H9 (cell line): Measurements from ENCODE around the gene FAM193B. TPM values are rescaled to one million over a fixed set of nuclear protein-coding genes. Genes with fewer than 3 reads are reported as not detected.

Experiments used
- DNase-seq: peaks from one replicate; pipeline ENCODE4 v3.0.0-alpha.2; 2017
- H2AFZ ChIP-seq: one replicate; pipeline ENCODE4 v1.6.1; 2013; ENCODE audit warnings: mild to moderate bottlenecking, low read length, control low read depth, moderate library complexity
- H2AK5ac ChIP-seq: 2 replicates; pipeline ENCODE4 v1.6.1; 2013; ENCODE audit warnings: low read length, control low read depth, mixed read lengths; ENCODE audit not compliant: insufficient read length
- H2BK120ac ChIP-seq: one replicate; pipeline ENCODE4 v1.6.1; 2013; ENCODE audit warnings: low read depth, mild to moderate bottlenecking, low read length, control low read depth, inconsistent platforms; ENCODE audit not compliant: poor library complexity, severe bottlenecking
- H2BK12ac ChIP-seq: 2 replicates; pipeline ENCODE4 v1.6.1; 2013; ENCODE audit warnings: low read length, control low read depth, mixed read lengths, low read depth; ENCODE audit not compliant: insufficient read length
- H2BK15ac ChIP-seq: 2 replicates; pipeline ENCODE4 v1.6.1; 2013; ENCODE audit warnings: low read depth, low read length, control low read depth
- H2BK20ac ChIP-seq: one replicate; pipeline ENCODE4 v1.6.1; 2013; ENCODE audit warnings: low read depth, mild to moderate bottlenecking, low read length, control low read depth, inconsistent platforms; ENCODE audit not compliant: poor library complexity, severe bottlenecking
- H2BK5ac ChIP-seq: 2 replicates; pipeline ENCODE4 v1.6.1; 2013; ENCODE audit warnings: low read length, control low read depth, mixed read lengths; ENCODE audit not compliant: insufficient read length
- H3K14ac ChIP-seq: 2 replicates; pipeline ENCODE4 v1.6.1; 2013; ENCODE audit warnings: low read length, control low read depth; ENCODE audit not compliant: insufficient read depth
- H3K18ac ChIP-seq: 2 replicates; pipeline ENCODE4 v1.6.1; 2013; ENCODE audit warnings: low read depth, mild to moderate bottlenecking, mixed read lengths, low read length, control low read depth; ENCODE audit not compliant: insufficient read length
- H3K23ac ChIP-seq: 2 replicates; pipeline ENCODE4 v1.6.1; 2013; ENCODE audit warnings: low read length, control low read depth, mixed read lengths, low read depth; ENCODE audit not compliant: insufficient read length
- H3K23me2 ChIP-seq: 2 replicates; pipeline ENCODE4 v1.6.1; 2013; ENCODE audit warnings: low read depth, mild to moderate bottlenecking, mixed read lengths, low read length, control low read depth; ENCODE audit not compliant: insufficient read length, poor library complexity, severe bottlenecking
- H3K27ac ChIP-seq: 2 replicates; pipeline ENCODE4 v1.5.1; 2013; ENCODE audit warnings: low read length, control low read depth, mixed read lengths, low read depth; ENCODE audit not compliant: insufficient read length
- H3K27me3 ChIP-seq: 2 replicates; pipeline ENCODE4 v1.6.1; 2013; ENCODE audit warnings: low read length, control low read depth, inconsistent platforms; ENCODE audit not compliant: insufficient read depth
- H3K4ac ChIP-seq: 2 replicates; pipeline ENCODE4 v1.6.1; 2013; ENCODE audit warnings: low read depth, mild to moderate bottlenecking, control low read depth, inconsistent platforms, low read length, moderate library complexity
- H3K4me1 ChIP-seq: 2 replicates; pipeline ENCODE4 v1.6.1; 2013; ENCODE audit warnings: low read length, control low read depth, inconsistent platforms; ENCODE audit not compliant: insufficient read depth
- H3K4me2 ChIP-seq: 2 replicates; pipeline ENCODE4 v1.6.1; 2013; ENCODE audit warnings: low read length, control low read depth, mixed read lengths; ENCODE audit not compliant: insufficient read length, insufficient read depth
- H3K56ac ChIP-seq: 2 replicates; pipeline ENCODE4 v1.6.1; 2013; ENCODE audit warnings: low read depth, mild to moderate bottlenecking, mixed read lengths, low read length, control low read depth; ENCODE audit not compliant: insufficient read length
- H3K79me1 ChIP-seq: 2 replicates; pipeline ENCODE4 v1.6.1; 2013; ENCODE audit warnings: low read depth, mild to moderate bottlenecking, moderate library complexity, low read length, control low read depth, inconsistent platforms; ENCODE audit not compliant: insufficient read depth, poor library complexity, severe bottlenecking
- H3K79me2 ChIP-seq: 2 replicates; pipeline ENCODE4 v1.6.1; 2013; ENCODE audit warnings: low read length, control low read depth, inconsistent platforms; ENCODE audit not compliant: insufficient read depth
- H3K9ac ChIP-seq: 2 replicates; pipeline ENCODE4 v1.6.1; 2013; ENCODE audit warnings: low read length, control low read depth, mixed read lengths; ENCODE audit not compliant: insufficient read length; ENCODE audit errors: extremely low read depth
- H3K9me3 ChIP-seq: one replicate; pipeline ENCODE4 v1.6.1; 2013; ENCODE audit warnings: low read depth, low read length, inconsistent platforms; ENCODE audit not compliant: control insufficient read depth
- H3T11ph ChIP-seq: one replicate; pipeline ENCODE4 v1.6.1; 2013; ENCODE audit warnings: mild to moderate bottlenecking, low read length, control low read depth, inconsistent platforms
- H4K20me1 ChIP-seq: one replicate; pipeline ENCODE4 v1.6.1; 2013; ENCODE audit not compliant: control insufficient read depth, insufficient read length, insufficient read depth
- H4K5ac ChIP-seq: 2 replicates; pipeline ENCODE4 v1.6.1; 2013; ENCODE audit warnings: low read depth, mild to moderate bottlenecking, mixed read lengths, low read length, control low read depth; ENCODE audit not compliant: insufficient read length
- H4K8ac ChIP-seq: replicated peaks from 2 replicates; pipeline ENCODE4 v1.6.1; 2013; ENCODE audit warnings: low read length, control low read depth, mixed read lengths, low read depth; ENCODE audit not compliant: insufficient read length
- H4K91ac ChIP-seq: 2 replicates; pipeline ENCODE4 v1.6.1; 2013; ENCODE audit warnings: low read depth, mild to moderate bottlenecking, moderate library complexity, mixed read lengths, low read length, control low read depth; ENCODE audit not compliant: insufficient read length
- H3K27ac Mint-ChIP-seq, 3 experiments: 2 replicates in 2 of 3; 3 replicates in 1 of 3; pipeline ENCODE4 v1.8.0; 2020 to 2021; ENCODE audit warnings: mixed read lengths in 3 of 3, mild to moderate bottlenecking in 1 of 3, moderate library complexity in 1 of 3
- H3K27me3 Mint-ChIP-seq: 2 replicates; pipeline ENCODE4 v1.8.0; 2021; ENCODE audit warnings: low read depth, mild to moderate bottlenecking, moderate library complexity, mixed read lengths
- H3K36me3 Mint-ChIP-seq, 3 experiments: 2 replicates in 2 of 3; 3 replicates in 1 of 3; pipeline ENCODE4 v1.8.0; 2020 to 2021; ENCODE audit warnings: low read depth in 3 of 3, mixed read lengths in 3 of 3; ENCODE audit not compliant: insufficient read depth in 1 of 3
- H3K4me1 Mint-ChIP-seq, 2 experiments: 2 replicates each; pipeline ENCODE4 v1.8.0; 2020; ENCODE audit warnings: mixed read lengths in 2 of 2
- H3K4me3 Mint-ChIP-seq, 2 experiments: 2 replicates in 1 of 2; 3 replicates in 1 of 2; pipeline ENCODE4 v1.8.0; 2020 to 2021; ENCODE audit warnings: mild to moderate bottlenecking in 2 of 2, mixed read lengths in 2 of 2, moderate library complexity in 1 of 2
- H3K9me3 Mint-ChIP-seq, 2 experiments: 2 replicates in 1 of 2; 3 replicates in 1 of 2; pipeline ENCODE4 v1.8.0; 2020; ENCODE audit warnings: mild to moderate bottlenecking in 2 of 2, mixed read lengths in 2 of 2, moderate library complexity in 1 of 2
- WGBS: extraction: QIAGEN DNeasy Blood & Tissue Kit; methylation state at CpG from one replicate; pipeline ENCODE4 v1.1.7; 2013; ENCODE audit warnings: missing lambda C conversion rate, low lambda C conversion rate, mixed read lengths; ENCODE audit not compliant: insufficient read length; ENCODE audit errors: extremely low coverage; 5-methylcytosine and 5-hydroxymethylcytosine counted together
- total RNA-seq: library from RNA; stranded (reverse); gene quantifications from 2 replicates; pipeline ENCODE4 v1.2.1, GENCODE V29; 2021
- TF ChIP-seq, protein P1 (sequence below): fragments of 200-600 bp; sonication (generic); conservative IDR thresholded peaks from 3 replicates; pipeline ENCODE4 v1.8.0; 2021; ENCODE audit warnings: antibody characterized with exemption, mild to moderate bottlenecking

FAM193B gene
- total RNA-seq, 1 experiment from 2014 or later, result 71.5 TPM

- Histone ChIP-seq H3K79me1 (no peaks in the 10 kb centered on the region), H2AK5ac (no peak overlapping the region), H3K9ac (no peak overlapping the region), H3K56ac (no peak overlapping the region), H4K5ac (no peak overlapping the region), H2BK120ac (no peak overlapping the region), H3K23me2 (no peaks in the 10 kb centered on the region), H3T11ph (no peak overlapping the region), H2BK15ac (no peak overlapping the region), H3K79me2 (no peaks in the 10 kb centered on the region), H3K9me3 (no peaks in the 10 kb centered on the region), H4K91ac (no peak overlapping the region), H3K23ac (no peak overlapping the region), H2BK5ac (no peak overlapping the region), H3K4ac (no peak overlapping the region), H3K27ac (no peak overlapping the region), H3K27me3 (no peaks in the 10 kb centered on the region), H2BK12ac (no peak overlapping the region), H2AFZ (no peak overlapping the region), H2BK20ac (no peak overlapping the region), H3K4me1 (no peaks in the 10 kb centered on the region; the same call in 1 of the 2 replicates), H3K14ac (no peak overlapping the region), H3K18ac (no peak overlapping the region), H4K8ac (no peak overlapping the region), H4K20me1 (no peaks in the 10 kb centered on the region), H3K4me2 (no peak overlapping the region)
- H3K4me1 Mint-ChIP-seq, result peaks cover 18 to 20% of the 10 kb centered on the region in 2 experiments
- no peak overlapping the region for H3K4me3 Mint-ChIP-seq
- DNase-seq, result no peak
- H3K27me3 Mint-ChIP-seq, result no peaks in the 10 kb centered on the region; the same call in 1 of the 2 replicates
- no peak overlapping the region for H3K27ac Mint-ChIP-seq
- TF ChIP-seq, protein P1, sequence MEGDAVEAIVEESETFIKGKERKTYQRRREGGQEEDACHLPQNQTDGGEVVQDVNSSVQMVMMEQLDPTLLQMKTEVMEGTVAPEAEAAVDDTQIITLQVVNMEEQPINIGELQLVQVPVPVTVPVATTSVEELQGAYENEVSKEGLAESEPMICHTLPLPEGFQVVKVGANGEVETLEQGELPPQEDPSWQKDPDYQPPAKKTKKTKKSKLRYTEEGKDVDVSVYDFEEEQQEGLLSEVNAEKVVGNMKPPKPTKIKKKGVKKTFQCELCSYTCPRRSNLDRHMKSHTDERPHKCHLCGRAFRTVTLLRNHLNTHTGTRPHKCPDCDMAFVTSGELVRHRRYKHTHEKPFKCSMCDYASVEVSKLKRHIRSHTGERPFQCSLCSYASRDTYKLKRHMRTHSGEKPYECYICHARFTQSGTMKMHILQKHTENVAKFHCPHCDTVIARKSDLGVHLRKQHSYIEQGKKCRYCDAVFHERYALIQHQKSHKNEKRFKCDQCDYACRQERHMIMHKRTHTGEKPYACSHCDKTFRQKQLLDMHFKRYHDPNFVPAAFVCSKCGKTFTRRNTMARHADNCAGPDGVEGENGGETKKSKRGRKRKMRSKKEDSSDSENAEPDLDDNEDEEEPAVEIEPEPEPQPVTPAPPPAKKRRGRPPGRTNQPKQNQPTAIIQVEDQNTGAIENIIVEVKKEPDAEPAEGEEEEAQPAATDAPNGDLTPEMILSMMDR, result no peak
- H3K9me3 Mint-ChIP-seq, result no peaks in the 10 kb centered on the region
- WGBS, result no CpG with 5 or more reads among the region's 26 CpGs
- peaks cover 22 to 47% (median 38%) of the 10 kb centered on the region in 3 experiments for H3K36me3 Mint-ChIP-seq
Measured at GRCh38 chr5:177508221-177508611, 46.1 kb downstream of the FAM193B start.
